Activated CD8-positive, alpha-beta memory T cell treated with anti-CD3 and anti-CD28 coated beads, Interleukin-2, amount 50 U/mL, for 1 hour (primary cell): ENCODE results near the gene FILIP1L.

Source experiments
- DNase-seq: peaks from one replicate; pipeline ENCODE4 v3.0.0-alpha.2; 2020; ENCODE audit errors: extremely low read depth

The FILIP1L gene

GRCh38 chr3:99925584-99926230 lies 188.6 kb downstream of the FILIP1L start:
- no peak for DNase-seq

- DNase-seq: no peak
These were observed 190.4 kb downstream of the FILIP1L start for GRCh38 chr3:99923873-99924272.

GRCh38 chr3:99921986-99922385 lies 192.3 kb downstream of the FILIP1L start:
- no peak for DNase-seq

GRCh38 chr3:99921377-99921695 lies 193.0 kb downstream of the FILIP1L start:
- no peak for DNase-seq

GRCh38 chr3:99920481-99921376 lies 193.6 kb downstream of the FILIP1L start:
- no peak for DNase-seq

GRCh38 chr3:99919694-99920093 lies 194.6 kb downstream of the FILIP1L start:
- no peak for DNase-seq

- no peak for DNase-seq
These were observed 195.6 kb downstream of the FILIP1L start for GRCh38 chr3:99918715-99919114.

GRCh38 chr3:99915906-99916432 lies 198.3 kb downstream of the FILIP1L start:
- DNase-seq: no peak

- DNase-seq: no peak
These were observed 202.9 kb downstream of the FILIP1L start for GRCh38 chr3:99911433-99911832.

- DNase-seq: no peak
These were observed 203.5 kb downstream of the FILIP1L start for GRCh38 chr3:99910752-99911290.

GRCh38 chr3:99909714-99910495 lies 204.4 kb downstream of the FILIP1L start:
- no peak for DNase-seq

- DNase-seq: no peak
These were observed 206.2 kb downstream of the FILIP1L start for GRCh38 chr3:99907959-99908544.

GRCh38 chr3:99903869-99904268 lies 210.4 kb downstream of the FILIP1L start:
- no peak for DNase-seq

GRCh38 chr3:99902091-99902490 lies 212.2 kb downstream of the FILIP1L start:
- no peak for DNase-seq

- no peak for DNase-seq
These were observed 212.9 kb downstream of the FILIP1L start for GRCh38 chr3:99901200-99901926.

GRCh38 chr3:99900248-99900647 lies 214.1 kb downstream of the FILIP1L start:
- no peak for DNase-seq

- DNase-seq: no peak
These were observed 214.7 kb downstream of the FILIP1L start for GRCh38 chr3:99899603-99900002.

- no peak for DNase-seq
These were observed 217.8 kb downstream of the FILIP1L start for GRCh38 chr3:99896482-99896881.

- no peak for DNase-seq
These were observed 218.4 kb downstream of the FILIP1L start for GRCh38 chr3:99895703-99896441.

- DNase-seq: no peak
These were observed 219.1 kb downstream of the FILIP1L start for GRCh38 chr3:99895131-99895696.
